Subcutaneous preadipocyte (primary cell): ENCODE data around the gene FN3K. TPM values are rescaled to one million over a fixed set of nuclear protein-coding genes. Genes with fewer than 3 reads are reported as not detected.

Source experiments
- total RNA-seq: library from RNA; depleted of rRNA; stranded (reverse); fragments of >200 nt; gene quantifications from 2 replicates; pipeline ENCODE4 v1.2.3, GENCODE V29; 2012

The FN3K gene
- 1.8 and 2.2 TPM in 2 replicates for total RNA-seq

GRCh38 chr17:82734987-82735866 is at the start of gene FN3K:
Gene FN3K (plus strand): TSS chr17:82735615. CDS start chr17:82735637, 22 bp downstream.

GRCh38 chr17:82698065-82698973 is 37.1 kb upstream of the FN3K start, which contains the start of gene RAB40B:
Gene RAB40B (minus strand): TSS chr17:82698698. CDS start chr17:82698596, 102 bp downstream.

GRCh38 chr17:82716203-82717010 is 19.0 kb upstream of the FN3K start, which contains the start of gene FN3KRP:
Gene FN3KRP (plus strand): TSS chr17:82716706. CDS start chr17:82716756, 50 bp downstream.

GRCh38 chr17:82751571-82752370 is 16.4 kb downstream of the FN3K start, which contains the start of gene TBCD:
Gene TBCD (plus strand): TSS chr17:82752065. CDS start chr17:82752194, 129 bp downstream.

Other genes with a start within 250 kb of the FN3K start
- gene FOXK2, start 215.9 kb upstream of the FN3K start, total RNA-seq = 43.0 and 55.3 TPM in 2 replicates
- 38.2 and 40.9 TPM in 2 replicates for gene WDR45B, start 87.2 kb upstream of the FN3K start, total RNA-seq
- 9.4 and 11.4 TPM in 2 replicates for gene RAB40B, start 36.9 kb upstream of the FN3K start, total RNA-seq
- gene FN3KRP, start 18.9 kb upstream of the FN3K start, total RNA-seq = 11.3 and 14.3 TPM in 2 replicates
- 46.9 and 47.0 TPM in 2 replicates for gene TBCD, start 16.4 kb downstream of the FN3K start, total RNA-seq
- under 0.01 TPM in 1 of 2 replicates, not detected in the other for gene ZNF750, start 104.4 kb downstream of the FN3K start, total RNA-seq